Activated CD4-positive, CD25-positive, alpha-beta regulatory T cell treated with anti-CD3 and anti-CD28 coated beads, Interleukin-2, amount 50 U/mL, for 24 hours (primary cell): ENCODE measurements around the gene CLEC19A.

ENCODE experiments used
- ATAC-seq, 2 donors: fragments of 150-1000 bp; cut with Tn5 transposase; one replicate each; pipeline ENCODE4 v1.10.0; 2021; ENCODE audit warnings: mild to moderate bottlenecking in 1 of 2, moderate library complexity in 1 of 2

Gene CLEC19A

DNA sequence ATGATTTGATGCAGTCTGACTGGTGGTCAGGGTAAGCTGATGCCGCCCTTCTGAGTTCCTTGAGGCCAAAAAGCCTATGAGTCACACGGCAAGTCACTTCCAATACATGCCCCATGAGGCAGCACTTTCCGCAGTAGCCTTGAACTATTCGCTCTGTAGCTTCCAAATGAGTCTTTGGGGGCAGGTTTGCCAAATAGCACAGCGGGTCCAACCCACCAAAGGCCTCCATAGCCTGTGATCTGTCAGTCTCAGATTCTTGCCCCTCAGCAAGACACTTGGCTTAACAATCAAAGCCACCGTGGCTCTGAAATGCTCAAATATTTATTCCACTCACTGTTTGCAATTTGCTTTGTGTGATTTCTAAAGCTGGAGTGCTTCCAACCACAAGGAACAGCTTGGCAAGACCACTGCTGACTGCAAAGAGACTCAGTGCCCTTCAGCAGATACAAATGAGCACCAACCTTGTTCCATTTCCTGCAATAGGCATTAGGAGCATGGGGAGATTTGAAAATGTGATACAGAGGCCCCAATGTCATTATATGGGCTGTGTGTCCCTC lies 45.4 kb downstream of the CLEC19A start:
- no peak for ATAC-seq

DNA sequence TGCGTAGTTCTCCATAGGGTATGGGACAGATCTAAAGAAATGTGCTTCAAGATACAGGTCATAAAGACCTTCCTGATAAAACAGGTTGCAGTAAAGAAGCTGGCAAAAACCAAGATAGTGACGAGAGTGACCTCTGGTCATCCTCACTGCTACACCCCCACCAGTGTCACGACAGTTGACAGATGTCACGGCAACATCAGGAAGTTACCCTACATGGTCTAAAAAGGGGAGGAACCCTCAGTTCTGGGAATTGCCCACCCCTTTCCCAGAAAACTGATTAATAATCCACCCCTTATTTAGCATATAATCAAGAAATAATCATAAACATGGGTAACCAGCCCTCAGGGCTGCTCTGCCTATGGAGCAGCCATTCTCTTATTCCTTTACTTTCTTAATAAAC lies 46.3 kb downstream of the CLEC19A start:
- ATAC-seq: no peak

DNA sequence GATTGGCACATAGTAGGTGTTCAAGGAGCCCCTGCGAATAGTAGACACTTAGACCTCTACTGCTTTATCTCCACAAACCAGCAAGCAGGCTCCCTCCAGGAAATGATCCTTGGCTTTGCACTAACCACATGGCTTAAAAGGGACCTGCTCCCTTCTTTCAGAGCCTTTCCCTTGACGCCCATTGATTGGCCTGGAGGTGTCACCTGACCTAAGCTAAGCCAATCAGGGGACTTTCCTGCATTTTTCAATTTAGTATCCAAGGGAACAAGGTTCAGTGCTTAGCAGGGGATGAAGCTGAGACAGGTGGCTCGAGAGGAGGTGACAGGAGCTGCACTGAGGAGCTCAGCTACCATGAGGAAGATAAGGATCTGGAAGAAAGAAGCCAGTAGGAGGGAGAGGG lies 52.8 kb downstream of the CLEC19A start:
- ATAC-seq: no peak

DNA sequence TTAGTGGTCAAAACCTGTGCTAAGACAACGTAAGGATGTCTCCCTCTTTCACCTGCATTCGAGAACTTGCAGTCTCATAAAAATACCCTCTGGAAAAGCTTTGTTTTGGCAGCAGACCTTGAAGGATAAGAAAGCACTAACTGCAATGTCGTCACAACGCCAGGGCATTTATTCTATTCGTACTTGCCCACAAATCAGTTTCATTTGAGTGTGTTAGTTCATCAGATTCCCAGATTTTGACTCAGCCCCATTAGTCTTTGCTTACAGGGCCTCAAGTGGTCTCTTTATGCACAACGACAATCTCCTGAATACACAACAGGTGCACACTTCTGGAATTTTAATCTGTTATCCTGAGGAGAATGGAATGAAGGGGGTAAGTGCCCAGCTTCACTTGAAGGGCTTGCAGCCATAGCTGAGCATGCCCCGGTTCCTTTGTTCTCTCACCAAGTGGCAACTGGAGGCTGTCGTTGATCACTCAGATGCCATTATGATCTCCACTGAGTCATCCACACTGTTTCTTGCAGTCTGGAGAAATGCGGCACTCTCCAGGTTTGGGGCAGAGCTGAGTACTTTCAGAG lies 58.8 kb downstream of the CLEC19A start:
- no peak for ATAC-seq

DNA sequence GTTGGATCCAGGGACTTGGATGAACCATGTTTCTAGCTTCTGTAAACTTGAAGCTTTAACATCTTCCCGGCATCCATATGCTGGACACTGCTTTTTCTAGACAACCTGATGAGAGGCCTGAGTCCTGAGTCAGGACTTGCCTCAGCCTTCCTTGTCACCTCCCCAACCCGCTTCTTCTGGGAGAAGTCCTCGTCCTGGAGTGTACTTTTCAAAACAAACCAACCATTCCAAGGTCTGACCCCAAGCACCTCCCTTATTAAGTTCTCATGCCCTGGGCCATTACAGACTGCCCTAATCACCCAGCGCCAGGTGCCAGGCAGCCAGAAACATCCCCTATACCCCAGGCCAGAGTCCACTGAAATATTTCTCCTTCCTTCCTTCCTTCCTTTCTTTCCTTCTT lies 59.4 kb downstream of the CLEC19A start:
- ATAC-seq: no peak

DNA sequence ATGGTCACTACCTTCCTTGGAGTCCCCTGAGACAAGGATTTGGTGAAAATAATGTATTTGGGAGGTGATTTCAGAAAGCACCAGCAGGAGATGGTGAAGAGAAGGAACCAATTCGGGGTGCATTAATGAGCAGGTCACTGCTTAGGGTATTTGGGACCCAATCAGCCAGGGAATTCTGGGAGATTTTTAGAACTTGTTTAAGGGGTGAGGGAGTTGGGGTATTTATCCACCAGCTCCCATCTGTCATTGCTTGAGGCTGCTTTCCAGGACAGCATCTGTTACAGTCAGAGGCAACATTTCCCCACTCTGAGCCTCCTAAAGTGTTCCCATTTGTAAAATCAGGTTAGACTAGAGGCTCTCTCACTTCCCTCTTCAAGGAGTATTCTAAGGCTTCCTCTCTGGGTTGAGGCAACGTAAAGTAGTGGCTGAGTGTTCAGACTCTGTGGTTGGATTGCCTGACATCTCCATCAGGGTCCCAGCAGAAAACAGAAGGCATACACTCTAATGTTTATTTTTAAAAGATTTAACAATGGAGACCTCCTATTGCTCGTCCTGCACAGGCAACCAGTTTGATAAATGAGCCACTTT lies 60.9 kb downstream of the CLEC19A start:
- ATAC-seq: no peak

DNA sequence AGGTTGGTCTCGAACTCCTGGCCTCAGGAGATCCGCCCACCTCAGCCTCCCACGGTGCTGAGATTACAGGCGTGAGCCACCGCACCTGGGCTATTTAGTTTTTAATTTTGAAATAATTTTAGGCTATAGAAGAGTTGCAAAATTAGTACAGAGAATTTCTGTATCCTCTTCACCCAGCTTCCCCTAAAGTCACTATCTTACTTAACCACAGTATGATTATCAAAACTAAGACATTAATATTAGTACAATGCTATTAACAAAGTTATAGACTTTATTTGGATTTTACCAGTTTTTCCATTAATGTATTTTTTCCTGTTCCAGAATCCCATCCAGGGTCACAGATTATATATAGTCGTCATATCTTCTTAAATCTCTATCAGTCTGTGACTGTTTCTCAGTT lies 62.6 kb downstream of the CLEC19A start:
- no peak for ATAC-seq

DNA sequence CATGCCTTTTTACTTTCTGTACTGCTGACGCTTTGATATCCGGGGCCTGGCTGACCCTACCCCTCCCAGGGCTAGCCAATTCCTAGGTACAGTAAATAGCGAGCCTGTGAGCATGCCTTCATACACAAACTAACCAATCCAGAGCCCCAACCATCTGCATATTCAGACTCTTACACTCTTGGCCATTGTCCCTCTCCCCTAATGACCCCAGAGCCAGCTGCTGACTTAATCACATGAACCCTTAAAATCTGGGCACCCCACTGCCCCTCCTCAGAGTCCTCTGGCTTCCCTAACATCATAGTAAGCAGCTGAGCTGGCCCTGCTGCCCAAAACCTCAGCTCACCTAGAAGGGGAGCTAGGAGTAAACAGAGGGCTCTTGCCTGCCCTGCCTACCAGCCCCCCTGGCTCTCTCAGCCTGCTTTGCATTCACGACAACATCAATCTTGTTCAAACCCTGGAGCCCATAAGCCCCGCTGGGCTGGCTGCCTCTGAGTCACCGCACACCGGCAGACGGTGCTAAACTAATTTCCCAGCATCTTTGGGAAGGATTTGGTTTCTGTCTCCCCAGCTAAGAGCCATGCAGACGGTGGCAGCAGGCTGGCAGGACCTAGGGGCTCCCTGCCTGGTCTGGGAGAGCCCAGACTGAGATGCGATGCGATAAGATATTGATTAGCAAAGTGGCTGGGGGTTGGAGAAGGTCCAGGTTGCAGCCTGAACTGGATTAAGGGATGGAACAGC lies 63.2 kb downstream of the CLEC19A start:
- ATAC-seq: no peak

DNA sequence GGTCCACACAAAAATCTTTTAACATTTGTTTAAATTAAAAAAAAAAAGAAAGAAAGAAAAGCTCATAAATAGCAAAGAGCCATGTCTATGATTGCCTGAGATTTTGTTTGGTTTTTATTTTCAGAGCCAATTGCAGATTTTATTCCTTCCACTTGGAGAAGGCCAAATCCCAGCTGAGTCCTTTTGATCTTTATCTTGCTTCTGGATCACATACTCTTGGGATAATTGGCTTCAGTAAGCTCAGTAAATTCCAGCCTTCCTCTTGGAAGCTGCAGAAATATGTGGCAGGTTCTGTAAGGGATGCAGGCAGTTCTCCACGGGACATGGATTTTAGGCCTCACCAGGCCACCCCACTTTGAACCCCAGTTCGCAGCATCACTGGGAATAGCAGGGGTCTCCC lies 68.8 kb downstream of the CLEC19A start:
- no peak for ATAC-seq

DNA sequence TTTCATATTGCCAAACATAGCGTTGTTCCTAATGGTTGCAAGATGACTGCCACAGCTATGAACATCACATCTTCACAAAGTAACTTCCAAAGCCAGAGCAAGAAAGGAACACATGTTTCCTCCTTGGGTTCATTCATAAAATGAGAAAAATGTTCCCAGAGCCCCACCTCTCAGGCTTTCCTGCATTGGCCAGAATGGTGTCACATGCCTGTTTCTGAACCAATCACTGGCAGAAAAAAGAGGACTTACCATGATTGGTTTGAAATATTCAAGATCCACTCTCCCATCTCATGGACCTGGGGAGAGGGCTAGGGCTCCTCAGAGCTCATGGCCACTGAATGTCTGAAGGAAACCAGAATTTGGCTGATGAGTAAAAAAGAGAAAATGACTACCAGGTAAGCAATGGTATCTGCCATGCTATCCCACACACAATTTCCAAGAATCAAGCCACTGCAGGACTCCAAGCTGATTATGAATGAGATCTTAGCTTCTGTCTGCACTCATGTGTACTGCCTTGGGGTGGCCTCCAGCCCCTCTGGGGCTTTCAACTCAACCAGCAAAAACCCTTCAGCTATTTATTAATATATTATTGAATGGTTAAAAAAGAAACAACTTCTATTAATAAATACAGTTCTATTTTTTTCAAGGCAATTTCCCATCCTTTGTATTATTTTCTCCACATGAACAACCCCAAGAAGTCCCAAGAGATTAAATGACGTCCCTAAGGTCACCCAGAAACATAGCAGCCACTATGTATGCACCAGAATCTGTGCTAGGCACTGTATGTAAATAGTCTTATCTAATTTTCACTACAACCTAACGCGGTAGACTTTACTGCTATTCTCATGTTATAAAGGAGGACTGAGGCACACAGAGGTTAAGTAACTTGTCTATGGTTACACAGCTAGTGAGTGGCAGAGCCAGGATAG lies 70.8 kb downstream of the CLEC19A start:
- peak in 1 of 2 donors; percentile 30 for ATAC-seq

DNA sequence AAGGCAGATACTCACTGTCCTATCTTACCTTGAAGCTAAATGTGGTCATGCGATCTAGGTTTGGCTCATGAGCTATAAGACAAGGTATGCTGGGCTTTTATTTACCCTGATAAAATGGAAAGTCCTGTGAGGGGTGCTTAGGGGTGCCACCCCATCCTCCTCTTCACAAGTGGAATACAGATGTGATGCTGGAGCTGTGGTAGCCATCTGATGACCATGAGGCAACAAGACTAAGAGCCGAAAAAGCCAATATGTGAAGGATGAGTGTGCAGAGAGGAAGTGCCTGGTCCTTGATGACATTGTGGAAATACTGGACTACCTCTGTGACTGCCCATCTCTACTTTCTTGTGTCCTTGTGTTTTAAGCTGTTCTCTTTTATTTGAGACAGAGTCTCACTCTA lies 74.0 kb downstream of the CLEC19A start:
- ATAC-seq: no peak
